SK-N-SH (cell line): ENCODE results near the gene ASB15. TPM values are rescaled to one million over a fixed set of nuclear protein-coding genes. Genes with fewer than 3 reads are reported as not detected.

Source experiments
- CTCF ChIA-PET: fragments of 300-600, 350-600 bp; formaldehyde crosslinking; extraction: SDS; loops from one replicate; lab custom pipeline; 2021; lab: Yijun Ruan, JAX
- POLR2A ChIA-PET: fragments of 350-600 bp; sonication (Branson Sonifier 250); formaldehyde crosslinking; extraction: SDS; loops from one replicate; lab custom pipeline; 2020; ENCODE audit warnings: antibody characterized with exemption, inconsistent platforms; lab: Yijun Ruan, JAX
- DNase-seq: peaks from one replicate; pipeline ENCODE4 v3.0.0; 2012
- H2AFZ ChIP-seq: fragments of 200-600 bp; sonication (generic); 2 replicates; pipeline ENCODE4 v1.8.1; 2016; ENCODE audit warnings: antibody characterized with exemption, mild to moderate bottlenecking, low read depth
- H3F3A ChIP-seq: fragments of 200-600 bp; sonication (generic); replicated peaks from 2 replicates; pipeline ENCODE3; 2016; ENCODE audit warnings: antibody characterized with exemption, mild to moderate bottlenecking; ENCODE audit not compliant: insufficient read depth
- H3K27ac ChIP-seq, 2 experiments: fragments of 200-500 bp in 1 of 2; fragments of 200-600 bp in 1 of 2; sonication (Bioruptor generic) in 1 of 2; sonication (generic), shearing (Covaris generic) in 1 of 2; 2 replicates each; pipeline versions ENCODE4 v1.5.1 to v1.6.1; 2014 to 2016; ENCODE audit warnings: low read depth in 2 of 2, inconsistent platforms in 1 of 2, low read length in 1 of 2, mild to moderate bottlenecking in 1 of 2, mixed read lengths in 1 of 2
- H3K27me3 ChIP-seq: fragments of 200-600 bp; sonication (generic), shearing (Covaris generic); 2 replicates; pipeline ENCODE4 v1.6.1; 2016; ENCODE audit warnings: mixed run types; ENCODE audit not compliant: insufficient read depth
- H3K36me3 ChIP-seq, 2 experiments: fragments of 200-500 bp in 1 of 2; fragments of 200-600 bp in 1 of 2; sonication (Bioruptor generic) in 1 of 2; sonication (generic) in 1 of 2; replicated peaks in 1 of 2; 2 replicates each; pipeline versions ENCODE3 to v1.5.1; 2014 to 2016; ENCODE audit warnings: low read length in 1 of 2, mild to moderate bottlenecking in 1 of 2; ENCODE audit not compliant: insufficient read depth in 2 of 2, control insufficient read depth in 1 of 2
- H3K4me1 ChIP-seq, 2 experiments: fragments of 200-500 bp in 1 of 2; fragments of 200-600 bp in 1 of 2; sonication (Bioruptor generic) in 1 of 2; sonication (generic), shearing (Covaris generic) in 1 of 2; 2 replicates each; pipeline versions ENCODE4 v1.5.1 to v1.6.1; 2014 to 2016; ENCODE audit warnings: low read depth in 1 of 2, low read length in 1 of 2, mixed run types in 1 of 2; ENCODE audit not compliant: insufficient read depth in 2 of 2, control insufficient read depth in 1 of 2
- H3K4me2 ChIP-seq: fragments of 200-600 bp; sonication (generic), shearing (Covaris generic); 2 replicates; pipeline ENCODE4 v1.6.1; 2017; ENCODE audit warnings: mixed run types
- H3K4me3 ChIP-seq, 2 experiments: fragments of 200-500 bp in 1 of 2; fragments of 200-600 bp in 1 of 2; sonication (Bioruptor generic) in 1 of 2; sonication (generic), shearing (Covaris generic) in 1 of 2; 2 replicates each; pipeline versions ENCODE4 v1.5.1 to v1.8.1; 2014 to 2016; ENCODE audit warnings: low read depth in 2 of 2, inconsistent platforms in 1 of 2, low read length in 1 of 2, mild to moderate bottlenecking in 1 of 2, mixed read lengths in 1 of 2, moderate library complexity in 1 of 2
- H3K79me2 ChIP-seq: fragments of 200-600 bp; sonication (generic); 2 replicates; pipeline ENCODE4 v1.8.1; 2017; ENCODE audit warnings: mild to moderate bottlenecking; ENCODE audit not compliant: insufficient read depth
- H3K9ac ChIP-seq: fragments of 200-600 bp; sonication (generic); 2 replicates; pipeline ENCODE4 v1.6.1; 2017; ENCODE audit warnings: mixed run types
- H3K9me2 ChIP-seq: fragments of 200-600 bp; sonication (generic); 2 replicates; pipeline ENCODE4 v1.6.1; 2017; ENCODE audit warnings: mixed run types
- H3K9me3 ChIP-seq: fragments of 200-600 bp; sonication (generic); 2 replicates; pipeline ENCODE4 v1.6.1; 2017; ENCODE audit warnings: mixed run types, mild to moderate bottlenecking, moderate library complexity
- H4K20me1 ChIP-seq: fragments of 200-600 bp; sonication (generic); 2 replicates; pipeline ENCODE4 v1.6.1; 2017; ENCODE audit warnings: mild to moderate bottlenecking, mixed run types; ENCODE audit not compliant: insufficient read depth
- ELF1 ChIP-seq: IDR thresholded peaks from 2 replicates; pipeline ENCODE4 v1.4.0; 2012
- EP300 ChIP-seq, 2 experiments: IDR thresholded peaks; 2 replicates each; pipeline versions ENCODE4 v1.4.0 to v1.6.1; 2012; ENCODE audit warnings: borderline replicate concordance in 1 of 2, low read depth in 1 of 2, low read length in 1 of 2
- EZH2phosphoT487 ChIP-seq: fragments of 200-600 bp; sonication (generic); IDR thresholded peaks from 2 replicates; pipeline ENCODE4 v1.6.1; 2017; ENCODE audit warnings: low read depth, mixed run types, mild to moderate bottlenecking, antibody characterized with exemption, moderate library complexity, borderline replicate concordance
- FOXM1 ChIP-seq: IDR thresholded peaks from 2 replicates; pipeline ENCODE4 v1.4.0; 2012; ENCODE audit warnings: low read depth, mild to moderate bottlenecking
- GABPA ChIP-seq: IDR thresholded peaks from 2 replicates; pipeline ENCODE4 v1.4.0; 2012; ENCODE audit warnings: low read depth, mild to moderate bottlenecking
- GATA2 ChIP-seq: sonication (generic); formaldehyde crosslinking; IDR thresholded peaks from 2 replicates; pipeline ENCODE4 v1.5.0; 2020; ENCODE audit warnings: mild to moderate bottlenecking, missing genetic modification reagents
- NFIC ChIP-seq: IDR thresholded peaks from 2 replicates; pipeline ENCODE4 v1.4.0; 2012; ENCODE audit warnings: borderline replicate concordance
- RAD21 ChIP-seq: IDR thresholded peaks from 2 replicates; pipeline ENCODE4 v1.6.1; 2012; ENCODE audit warnings: mild to moderate bottlenecking, low read length
- RXRA ChIP-seq: IDR thresholded peaks from 2 replicates; pipeline ENCODE4 v1.4.0; 2012; ENCODE audit warnings: low read depth, mild to moderate bottlenecking, borderline replicate concordance
- SIN3A ChIP-seq: IDR thresholded peaks from 2 replicates; pipeline ENCODE4 v1.6.1; 2012; ENCODE audit warnings: low read depth, mild to moderate bottlenecking, low read length, moderate library complexity, borderline replicate concordance
- SMC3 ChIP-seq: IDR thresholded peaks from 2 replicates; pipeline ENCODE4 v1.6.1; 2012; ENCODE audit warnings: low read depth, low read length, improper control_type of control experiment
- USF2 ChIP-seq: fragments of 150-350 bp; IDR thresholded peaks from 2 replicates; pipeline ENCODE4 v1.6.1; 2017; ENCODE audit warnings: antibody characterized with exemption, low read length, low read depth, borderline replicate concordance
- WGBS: methylation state at CpG from one replicate; pipeline ENCODE4 v1.1.6; 2017; ENCODE audit warnings: low lambda C conversion rate; 5-methylcytosine and 5-hydroxymethylcytosine counted together
- polyA plus RNA-seq, 3 experiments: library from polyadenylated mRNA; depleted of rRNA; stranded (reverse); fragments of >200 nt; gene quantifications; 2 replicates each; pipeline ENCODE4 v1.2.3, GENCODE V29; 2012
- TF ChIP-seq, protein P1 (sequence below): fragments of 200-600 bp; sonication (generic); IDR thresholded peaks from 2 replicates; pipeline ENCODE4 v1.6.1; 2017; ENCODE audit warnings: antibody characterized with exemption, mild to moderate bottlenecking, moderate library complexity
- TF ChIP-seq, protein P2 (sequence below): IDR thresholded peaks from 2 replicates; pipeline ENCODE4 v1.4.0; 2012; ENCODE audit warnings: low read depth, borderline replicate concordance

The ASB15 gene
- polyA plus RNA-seq, 1 of the 3 experiments (the other 2 are of a cell fraction), result not detected

DNA sequence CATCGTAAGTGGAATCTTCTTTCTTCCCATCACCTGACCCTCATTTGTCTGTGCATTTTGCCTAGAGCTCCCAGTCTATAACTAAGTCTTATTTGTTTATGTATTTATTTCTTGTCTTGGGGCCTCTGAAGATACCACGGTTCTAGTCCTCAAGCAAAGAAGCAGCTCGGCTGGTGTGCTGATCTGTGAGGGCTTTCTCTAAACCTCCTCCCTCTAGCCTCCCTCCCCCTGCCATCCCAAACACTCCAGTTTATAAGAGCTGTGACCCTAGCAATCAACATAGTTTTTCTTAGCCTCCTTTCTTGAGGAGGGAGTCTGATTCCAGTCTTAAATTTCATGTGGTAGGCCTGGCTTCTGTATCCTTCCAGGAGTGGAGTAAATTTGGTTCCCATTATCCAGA lies 28.3 kb upstream of the ASB15 start:
- TF ChIP-seq GABPA, result no peak
- TF ChIP-seq, protein P1, sequence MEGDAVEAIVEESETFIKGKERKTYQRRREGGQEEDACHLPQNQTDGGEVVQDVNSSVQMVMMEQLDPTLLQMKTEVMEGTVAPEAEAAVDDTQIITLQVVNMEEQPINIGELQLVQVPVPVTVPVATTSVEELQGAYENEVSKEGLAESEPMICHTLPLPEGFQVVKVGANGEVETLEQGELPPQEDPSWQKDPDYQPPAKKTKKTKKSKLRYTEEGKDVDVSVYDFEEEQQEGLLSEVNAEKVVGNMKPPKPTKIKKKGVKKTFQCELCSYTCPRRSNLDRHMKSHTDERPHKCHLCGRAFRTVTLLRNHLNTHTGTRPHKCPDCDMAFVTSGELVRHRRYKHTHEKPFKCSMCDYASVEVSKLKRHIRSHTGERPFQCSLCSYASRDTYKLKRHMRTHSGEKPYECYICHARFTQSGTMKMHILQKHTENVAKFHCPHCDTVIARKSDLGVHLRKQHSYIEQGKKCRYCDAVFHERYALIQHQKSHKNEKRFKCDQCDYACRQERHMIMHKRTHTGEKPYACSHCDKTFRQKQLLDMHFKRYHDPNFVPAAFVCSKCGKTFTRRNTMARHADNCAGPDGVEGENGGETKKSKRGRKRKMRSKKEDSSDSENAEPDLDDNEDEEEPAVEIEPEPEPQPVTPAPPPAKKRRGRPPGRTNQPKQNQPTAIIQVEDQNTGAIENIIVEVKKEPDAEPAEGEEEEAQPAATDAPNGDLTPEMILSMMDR, result no peak
- no peak for TF ChIP-seq NFIC
- no peak for TF ChIP-seq EZH2phosphoT487
- TF ChIP-seq SIN3A, result no peak
- no peak for TF ChIP-seq GATA2
- TF ChIP-seq, protein P2, sequence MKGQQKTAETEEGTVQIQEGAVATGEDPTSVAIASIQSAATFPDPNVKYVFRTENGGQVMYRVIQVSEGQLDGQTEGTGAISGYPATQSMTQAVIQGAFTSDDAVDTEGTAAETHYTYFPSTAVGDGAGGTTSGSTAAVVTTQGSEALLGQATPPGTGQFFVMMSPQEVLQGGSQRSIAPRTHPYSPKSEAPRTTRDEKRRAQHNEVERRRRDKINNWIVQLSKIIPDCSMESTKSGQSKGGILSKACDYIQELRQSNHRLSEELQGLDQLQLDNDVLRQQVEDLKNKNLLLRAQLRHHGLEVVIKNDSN, result no peak
- no peak for TF ChIP-seq SMC3
- TF ChIP-seq RXRA, result no peak
- no peak for TF ChIP-seq ELF1
- TF ChIP-seq USF2, result no peak
- TF ChIP-seq RAD21, result no peak
- TF ChIP-seq FOXM1, result no peak
- TF ChIP-seq, all 33 proteins: peak for 0
- no peaks in the 10 kb centered on the region for H3F3A ChIP-seq
- H3K79me2 ChIP-seq, result no peaks in the 10 kb centered on the region
- H3K27me3 ChIP-seq, result peaks cover 13% of the 10 kb centered on the region; the same call in 1 of the 2 replicates
- H3K27ac ChIP-seq, result no peak overlapping the region
- H3K4me3 ChIP-seq, result no peak overlapping the region
- no peaks in the 10 kb centered on the region for H4K20me1 ChIP-seq
- H3K9me2 ChIP-seq, result no peaks in the 10 kb centered on the region
- H3K9me3 ChIP-seq, result no peaks in the 10 kb centered on the region
- no peak for DNase-seq
- WGBS, result 78% methylated on average over 3 of the region's 3 CpGs
- no peak overlapping the region for H3K4me2 ChIP-seq
- POLR2A ChIA-PET, result no interaction called here
- no peaks in the 10 kb centered on the region; a peak in 1 of 4 replicates for H3K4me1 ChIP-seq
- H2AFZ ChIP-seq, result no peak overlapping the region
- H3K36me3 ChIP-seq, result no peaks in the 10 kb centered on the region
- H3K9ac ChIP-seq, result no peak overlapping the region
- CTCF ChIA-PET, result interaction anchor here (0.6 to 1.4 kb wide), 2 partner anchors 224 to 430 kb away, joined by 3 to 6 read pairs; no protein-coding TSS in a partner anchor

- H3K9ac ChIP-seq, result no peak overlapping the region
- peaks cover 13% of the 10 kb centered on the region; the same call in 1 of the 2 replicates for H3K27me3 ChIP-seq
- no peak overlapping the region for H2AFZ ChIP-seq
- H3K4me3 ChIP-seq, result no peak overlapping the region
- TF ChIP-seq EP300 (IDR thresholded peaks at IDR 0.05; ENCODE audit: borderline replicate concordance in 1 of 2, low read depth in 1 of 2, low read length in 1 of 2), result no peak
- TF ChIP-seq, protein P2, result no peak
- no peaks in the 10 kb centered on the region for H3K9me2 ChIP-seq
- POLR2A ChIA-PET, result no interaction called here
- 64% methylated on average over 2 of the region's 2 CpGs for whole genome bisulfite sequencing
- CTCF ChIA-PET, result interaction anchor here (1.4 kb wide), 1 partner anchor 224 kb away, joined by 6 read pairs; no protein-coding TSS in a partner anchor
- no peaks in the 10 kb centered on the region; a peak in 1 of 4 replicates for H3K4me1 ChIP-seq
- no peaks in the 10 kb centered on the region for H4K20me1 ChIP-seq
- H3K9me3 ChIP-seq, result no peaks in the 10 kb centered on the region
- H3K4me2 ChIP-seq, result no peak overlapping the region
- H3F3A ChIP-seq, result no peaks in the 10 kb centered on the region
- H3K79me2 ChIP-seq, result no peaks in the 10 kb centered on the region
- no peak for DNase-seq
- H3K27ac ChIP-seq, result no peak overlapping the region
- H3K36me3 ChIP-seq, result no peaks in the 10 kb centered on the region
These were observed 27.6 kb upstream of the ASB15 start for GRCh38 chr7:123573896-123574467.
